ENCODE measurements around the gene BICD1.

Gene BICD1

DNA sequence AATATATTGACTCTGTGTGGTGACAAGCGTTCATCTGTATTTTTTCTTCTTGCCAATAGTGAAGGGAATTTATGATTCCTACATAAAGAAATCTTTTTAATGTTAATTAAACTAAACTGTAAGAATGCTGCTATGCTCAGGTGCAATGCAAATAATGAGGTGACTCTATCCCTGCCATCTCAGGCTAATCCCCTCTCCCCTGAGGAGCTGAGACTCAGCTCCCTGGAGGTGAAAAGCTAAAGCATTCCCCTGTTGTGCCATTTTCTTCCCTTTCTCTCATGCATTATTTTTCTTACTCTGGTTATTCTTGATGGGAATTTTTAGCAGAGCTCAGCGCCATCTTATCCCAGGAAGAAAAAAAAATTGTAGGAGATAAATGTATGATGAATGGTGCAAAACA is 178.8 kb downstream of the BICD1 start:
- no peak for DNase-seq

DNA sequence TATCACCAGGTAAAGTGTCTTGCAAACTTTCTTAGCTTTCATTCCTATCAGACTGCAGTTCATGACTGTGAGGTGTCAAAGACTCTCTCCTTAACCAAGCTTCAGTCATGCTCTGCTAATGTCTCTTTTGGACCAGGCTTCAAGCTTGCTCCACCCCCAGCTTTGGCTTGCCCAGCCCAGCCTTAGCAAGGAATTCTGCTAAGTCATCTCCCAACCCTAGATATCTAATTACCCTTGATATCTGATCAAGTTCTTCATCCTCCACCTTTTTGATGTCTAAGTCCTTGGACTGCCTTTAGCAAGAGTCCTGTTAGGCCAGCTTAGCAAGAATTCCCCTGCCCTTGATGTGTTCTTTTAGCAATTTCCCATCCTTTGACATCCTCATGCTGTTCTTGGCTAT is 183.8 kb downstream of the BICD1 start:
- no peak for DNase-seq

DNA sequence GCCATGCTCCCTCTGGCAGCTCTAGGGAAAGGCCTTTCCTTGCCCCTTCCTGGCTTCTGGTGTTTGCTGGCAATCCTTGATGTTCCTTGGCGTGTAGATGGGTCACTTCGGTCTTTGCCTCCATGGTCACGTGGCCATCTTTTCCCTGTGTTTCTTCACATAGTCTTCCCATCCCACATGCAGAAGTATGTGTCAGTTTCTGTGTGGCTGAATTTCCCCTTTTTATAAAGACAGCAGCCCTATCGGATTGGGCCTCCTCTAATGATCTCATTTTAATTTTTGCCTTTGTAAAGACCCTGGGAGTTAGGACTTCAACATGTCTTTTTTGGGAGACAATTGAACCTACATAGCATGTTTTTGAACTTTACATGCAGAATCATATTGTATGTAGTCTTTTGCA is 185.5 kb downstream of the BICD1 start:
- DNase-seq, result no peak

- no peak for DNase-seq
Measured at GRCh38 chr12:32293808-32294419, 187.3 kb downstream of the BICD1 start.

DNA sequence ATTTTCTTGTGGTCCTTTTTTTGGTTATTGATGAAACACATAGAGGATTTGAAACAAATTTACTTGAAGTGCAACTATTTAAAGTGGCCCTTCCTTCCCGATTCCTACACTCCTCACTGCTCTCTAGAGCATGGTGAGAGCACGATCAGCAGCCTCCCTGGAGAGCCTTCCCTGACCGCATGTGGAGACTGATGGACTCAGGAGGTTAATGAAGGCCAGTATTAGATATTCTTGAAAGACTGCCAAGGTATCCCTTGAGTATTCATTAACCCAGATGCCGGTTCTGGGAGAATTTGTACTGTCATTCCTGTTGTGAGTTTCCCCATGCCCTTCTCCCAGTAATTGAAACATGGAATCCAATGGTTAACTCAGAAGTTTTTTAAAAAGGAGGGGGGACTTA is 189.9 kb downstream of the BICD1 start:
- no peak for DNase-seq

DNA sequence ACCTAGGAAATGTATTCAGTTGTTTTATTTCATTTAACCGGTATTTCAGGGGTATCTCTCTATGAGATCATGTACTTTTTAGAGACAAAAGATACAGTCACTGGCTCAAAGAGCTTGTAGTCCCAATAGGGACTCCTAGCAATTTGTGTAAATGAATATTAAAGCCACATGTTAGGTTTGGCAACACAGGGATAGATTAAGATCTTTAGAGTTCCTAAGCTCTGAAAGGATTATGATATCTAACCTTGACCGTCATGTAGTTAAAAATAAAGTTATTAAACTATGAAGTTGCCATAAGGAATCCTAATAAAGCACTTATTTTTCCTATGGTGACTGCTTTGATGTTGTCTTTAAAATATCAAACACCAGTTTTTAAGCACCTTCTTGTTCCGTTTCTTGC is 192.3 kb downstream of the BICD1 start:
- no peak for DNase-seq

- no peak for DNase-seq
Measured at GRCh38 chr12:32301216-32301615, 194.6 kb downstream of the BICD1 start.

DNA sequence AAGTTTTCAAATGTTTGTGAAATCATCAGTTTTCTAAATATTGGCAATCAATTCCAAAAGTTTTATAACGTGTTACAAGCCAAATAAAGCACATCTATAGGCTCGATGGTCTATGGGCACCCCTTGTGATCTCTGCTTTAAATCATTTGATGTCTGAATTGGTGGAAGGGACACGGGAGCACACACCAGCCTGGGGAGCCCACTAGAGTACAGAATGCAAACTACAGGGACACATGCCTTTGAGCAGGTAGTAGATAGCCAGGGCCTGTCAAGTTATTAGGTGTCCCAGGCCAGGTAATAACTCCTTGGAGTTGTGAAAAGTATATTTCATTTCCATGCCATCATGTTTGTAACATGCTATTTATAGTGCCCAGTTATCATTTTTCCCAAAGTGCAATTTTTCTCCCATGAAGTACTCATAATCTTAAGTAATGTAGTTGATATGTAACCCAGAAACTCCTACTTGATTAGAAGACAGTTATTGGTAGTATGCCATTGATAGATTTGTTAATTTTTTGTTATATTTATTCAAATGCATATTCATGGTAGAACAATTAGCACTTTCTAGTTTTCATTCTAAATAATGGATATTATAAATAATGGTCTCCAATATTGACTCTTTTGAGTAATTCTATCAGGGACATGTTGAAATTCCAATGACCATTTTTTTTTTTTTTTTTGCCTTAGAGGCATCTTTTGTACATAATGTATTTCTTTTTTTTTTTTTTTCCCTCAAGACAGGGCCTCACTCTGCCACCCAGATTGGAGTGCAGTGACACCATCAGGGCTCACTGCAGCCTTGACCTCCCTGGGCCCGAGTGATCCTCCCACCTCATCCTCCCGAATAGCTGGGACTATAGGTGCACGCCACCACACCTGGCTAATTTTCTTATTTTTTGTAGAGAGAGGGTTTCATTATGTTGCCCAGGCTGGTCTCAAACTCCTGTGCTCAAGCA is 195.8 kb downstream of the BICD1 start:
- DNase-seq, result peak; percentile 47

DNA sequence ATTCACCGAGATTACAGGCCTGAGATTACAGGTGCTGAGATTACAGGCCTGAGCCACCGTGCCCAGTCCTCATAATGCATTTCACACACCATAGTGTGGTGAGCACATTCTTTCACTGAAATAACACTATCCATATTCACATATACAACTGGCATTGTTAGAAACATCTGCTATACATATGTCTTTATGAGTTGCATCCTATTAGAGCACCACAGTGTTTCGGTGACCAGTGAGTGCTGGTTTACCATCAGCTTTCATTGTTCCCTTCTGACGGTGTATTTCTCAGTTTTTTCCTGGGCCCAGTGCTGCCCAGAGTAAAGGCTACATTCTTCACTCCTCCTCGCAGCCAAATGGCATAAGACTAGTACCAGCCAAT is 196.5 kb downstream of the BICD1 start:
- no peak for DNase-seq

DNA sequence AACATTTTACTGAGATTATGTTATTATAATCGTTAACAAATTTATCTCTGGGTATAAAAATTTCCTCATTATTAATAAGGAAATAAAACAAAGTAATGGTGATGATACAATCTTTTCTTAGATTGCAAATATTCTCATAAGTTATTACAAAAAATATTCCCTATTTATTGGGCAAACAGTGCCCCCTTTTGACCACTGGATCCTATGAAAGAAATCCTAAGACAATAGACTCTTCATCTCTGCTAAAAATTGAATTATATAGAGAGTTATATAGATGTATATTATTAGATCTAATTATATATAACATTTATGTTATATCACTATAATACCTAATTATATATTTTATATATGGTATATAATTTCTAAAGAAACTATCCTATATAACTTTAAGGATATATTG is 198.5 kb downstream of the BICD1 start:
- no peak for DNase-seq

GRCh38 chr12:32307326-32307725 is 200.7 kb downstream of the BICD1 start:
- DNase-seq, result no peak

- no peak for DNase-seq
Measured at GRCh38 chr12:32309811-32310736, 203.4 kb downstream of the BICD1 start.

DNA sequence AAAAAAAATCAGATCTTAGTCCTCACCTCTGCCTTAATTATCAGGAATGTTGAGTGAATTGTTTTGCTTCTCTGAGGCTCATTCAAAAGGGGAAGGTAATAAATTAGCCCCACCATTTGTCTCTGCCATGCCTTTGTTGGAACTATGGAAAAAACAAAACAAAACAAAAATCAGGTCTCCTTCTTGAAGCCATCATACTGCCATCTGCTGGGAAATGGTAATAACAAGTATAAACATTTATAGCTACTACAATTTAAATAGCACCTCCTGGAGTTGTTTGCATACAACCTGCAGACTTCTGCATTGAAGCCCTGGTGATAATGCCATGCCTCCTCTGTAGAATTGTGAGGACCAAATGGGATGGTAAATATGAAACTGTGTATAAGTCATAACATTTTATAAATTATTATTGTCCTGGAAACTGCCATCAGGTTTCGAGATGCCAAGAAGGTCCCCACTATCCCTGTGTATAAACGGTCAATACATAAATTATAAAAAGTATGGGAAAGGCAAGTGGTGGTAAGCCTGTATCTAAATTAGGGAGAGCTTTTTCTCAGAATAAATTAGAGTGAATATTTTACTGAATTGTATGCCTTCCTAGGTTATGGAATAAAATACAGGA is 205.5 kb downstream of the BICD1 start:
- no peak for DNase-seq

DNA sequence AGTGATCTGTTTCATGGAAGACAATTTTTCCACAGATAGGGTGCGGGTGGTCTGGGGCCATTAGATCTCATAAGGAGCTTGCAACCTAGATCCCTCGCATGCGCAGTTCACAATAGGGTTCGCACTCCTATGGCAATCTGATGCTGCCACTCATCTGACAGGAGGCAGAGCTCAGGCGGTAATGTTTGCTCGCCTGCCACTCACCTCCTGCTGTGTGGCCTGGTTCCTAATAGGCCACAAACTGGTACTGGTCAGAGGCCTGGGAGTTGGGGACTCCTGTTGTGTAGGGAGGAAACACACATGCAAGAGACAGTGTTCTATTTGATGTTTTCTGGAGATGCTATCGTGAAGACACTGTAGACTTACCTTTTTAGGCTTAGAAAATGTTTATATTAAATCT is 215.7 kb downstream of the BICD1 start:
- no peak for DNase-seq

DNA sequence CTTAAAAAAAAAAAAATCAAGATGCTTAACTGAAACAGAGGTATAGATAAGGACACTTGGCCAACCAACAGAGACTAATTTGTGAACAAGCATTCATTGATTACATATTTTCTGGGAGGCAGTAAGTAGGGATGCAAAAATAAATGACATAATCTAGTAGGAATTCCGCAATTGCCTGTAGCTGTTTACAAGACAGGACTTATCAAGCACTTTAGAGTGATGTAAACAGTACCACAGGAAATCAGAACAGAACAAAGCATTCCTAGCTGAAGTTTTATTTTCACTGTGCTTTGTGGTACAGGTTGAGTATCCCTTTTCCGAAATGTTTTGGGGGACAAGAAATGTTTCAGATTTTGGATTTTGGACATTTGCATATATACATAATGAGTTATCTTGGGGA is 224.5 kb downstream of the BICD1 start:
- no peak for DNase-seq

DNA sequence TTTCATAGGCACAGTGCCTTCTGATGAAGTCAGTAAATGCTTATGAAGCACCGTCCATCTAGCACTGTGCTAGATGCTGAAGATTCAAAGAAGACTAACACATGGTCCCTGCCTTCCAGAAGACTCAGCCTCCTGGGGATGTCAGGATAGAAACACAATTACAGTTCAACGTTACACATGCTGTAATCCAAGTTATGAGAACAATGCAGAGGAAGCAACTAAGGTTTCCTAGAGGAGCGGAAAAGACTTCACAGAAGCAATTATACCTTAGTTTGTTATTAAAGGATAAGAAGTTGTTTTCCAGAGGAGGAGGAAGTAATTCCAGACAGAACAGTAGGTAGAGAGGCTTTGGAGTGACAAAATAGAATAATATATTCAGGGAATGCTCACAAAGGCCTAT is 225.8 kb downstream of the BICD1 start:
- DNase-seq, result no peak

GRCh38 chr12:32334371-32334777 is 227.7 kb downstream of the BICD1 start:
- no peak for DNase-seq

GRCh38 chr12:32336261-32336660 is 229.6 kb downstream of the BICD1 start:
- no peak for DNase-seq

DNA sequence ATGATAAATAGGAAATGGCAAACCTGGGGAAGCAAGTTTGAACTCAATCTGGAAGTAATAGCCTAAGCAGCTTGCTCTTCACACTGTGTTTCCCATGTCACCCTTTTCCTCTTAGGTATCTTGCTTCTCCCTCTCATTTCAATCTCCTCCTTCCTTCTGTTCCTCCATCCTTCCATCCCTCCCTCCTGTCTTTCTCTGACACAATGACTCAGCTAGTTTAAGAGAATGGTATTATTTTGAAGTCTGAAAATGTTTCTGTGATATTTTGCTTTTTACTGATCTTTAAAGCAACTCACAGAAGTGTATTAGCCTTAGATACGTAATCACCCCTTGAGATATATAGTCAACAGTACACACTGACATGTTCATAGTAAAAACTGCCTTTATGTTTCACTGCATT is 236.8 kb downstream of the BICD1 start:
- no peak for DNase-seq

GRCh38 chr12:32344047-32344446 is 237.4 kb downstream of the BICD1 start:
- DNase-seq, result no peak

DNA sequence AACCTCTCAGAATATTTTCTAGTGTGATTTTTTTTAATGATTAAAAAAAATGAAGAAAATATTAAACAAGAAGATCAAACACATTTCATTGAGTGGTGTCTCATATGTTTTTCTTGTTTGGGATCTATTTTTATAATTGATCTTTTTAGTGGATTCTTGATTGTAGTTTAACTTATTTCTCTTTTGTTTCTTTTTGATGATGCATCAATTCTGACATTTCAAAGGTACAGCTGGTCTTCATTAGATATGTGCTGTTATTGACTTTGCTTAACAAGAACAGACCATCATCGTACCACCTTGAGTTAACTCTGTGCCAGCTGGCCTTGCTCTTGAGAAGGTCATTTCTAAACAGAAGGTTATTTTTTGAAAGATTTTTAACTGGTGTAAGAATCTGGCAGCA is 246.9 kb downstream of the BICD1 start:
- no peak for DNase-seq

DNA sequence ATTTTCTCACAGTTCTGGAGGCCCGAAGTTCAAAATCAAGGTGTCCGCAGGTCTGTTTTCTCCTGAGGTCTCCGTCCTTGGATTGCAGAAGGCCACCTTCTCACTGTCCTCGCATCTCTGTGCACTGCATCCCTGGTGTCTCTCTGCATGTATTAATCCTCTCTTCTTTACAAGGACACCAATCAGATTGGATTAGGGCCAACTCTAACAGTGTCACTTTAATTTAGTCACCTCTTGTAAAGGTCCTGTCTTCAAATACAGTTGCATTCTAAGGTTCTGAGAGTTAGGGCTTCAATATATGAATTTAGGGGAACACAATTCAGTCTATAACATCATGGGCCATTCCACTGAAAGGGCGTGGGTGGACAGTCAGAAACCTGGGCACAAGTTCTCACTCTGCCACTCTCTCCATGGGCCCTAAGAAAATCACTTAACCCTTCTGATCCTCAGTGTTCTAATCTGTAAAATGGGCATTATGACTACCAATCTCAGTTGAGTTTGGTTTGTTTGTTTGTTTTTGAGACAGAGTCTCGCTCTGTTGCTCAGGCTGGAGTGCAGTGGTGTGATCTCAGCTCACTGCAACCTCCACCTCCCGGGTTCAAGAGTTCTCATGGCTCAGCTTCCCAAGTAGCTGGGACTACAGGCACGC is 251.1 kb downstream of the BICD1 start:
- DNase-seq, result no peak
